Measurements from ENCODE around the gene EXOC4.

GRCh38 chr7:133750287-133750686 lies 497.4 kb downstream of the EXOC4 start:
- TF ChIP-seq CTCF (IDR thresholded peaks at IDR 0.05; ENCODE audit: low read length) (no peak), EZH2 (IDR thresholded peaks at IDR 0.05; ENCODE audit: borderline replicate concordance, low read length) (no peak)

Measured in OCI-LY1 (cell line).